Activated naive CD4-positive, alpha-beta T cell treated with anti-CD3 and anti-CD28 coated beads, Interleukin-2, amount 10 ng/mL, durations not matched to agents 7 days and 5 days (primary cell): ENCODE data around the gene MTPN.

Experiments used
- CTCF ChIA-PET: fragments of 350-600 bp; sonication (Branson Sonifier 250); formaldehyde crosslinking; loops from one replicate; lab custom pipeline; 2021; ENCODE audit warnings: antibody characterized with exemption; lab: Charles Lee
- DNase-seq: peaks from one replicate; pipeline ENCODE4 v3.0.0-alpha.2; 2020
- H3K27ac Mint-ChIP-seq: one replicate; pipeline ENCODE4 v1.8.0; 2021; ENCODE audit warnings: mild to moderate bottlenecking, moderate library complexity, mixed read lengths
- H3K27me3 Mint-ChIP-seq: one replicate; pipeline ENCODE4 v1.8.0; 2021; ENCODE audit warnings: mild to moderate bottlenecking, mixed read lengths
- H3K36me3 Mint-ChIP-seq: one replicate; pipeline ENCODE4 v1.8.0; 2021; ENCODE audit warnings: mixed read lengths
- H3K4me1 Mint-ChIP-seq: one replicate; pipeline ENCODE4 v1.8.0; 2021; ENCODE audit warnings: mixed read lengths
- H3K4me3 Mint-ChIP-seq: one replicate; pipeline ENCODE4 v1.8.0; 2021; ENCODE audit warnings: mild to moderate bottlenecking, moderate library complexity, mixed read lengths
- H3K9me3 Mint-ChIP-seq: one replicate; pipeline ENCODE4 v1.8.0; 2021; ENCODE audit warnings: mixed read lengths

MTPN gene

GRCh38 chr7:135976312-135977006 lies 700 bp downstream of the MTPN start:
- DNase-seq, result peak; percentile 63
- no peaks in the 10 kb centered on the region for H3K9me3 Mint-ChIP-seq
- H3K4me3 Mint-ChIP-seq, result peak overlapping the region; percentile 96
- no peaks in the 10 kb centered on the region for H3K27me3 Mint-ChIP-seq
- H3K27ac Mint-ChIP-seq, result peak overlapping the region; percentile 93
- CTCF ChIA-PET, result no interaction called here
- H3K36me3 Mint-ChIP-seq, result peaks cover 21% of the 10 kb centered on the region
- peaks cover 82% of the 10 kb centered on the region for H3K4me1 Mint-ChIP-seq

DNA sequence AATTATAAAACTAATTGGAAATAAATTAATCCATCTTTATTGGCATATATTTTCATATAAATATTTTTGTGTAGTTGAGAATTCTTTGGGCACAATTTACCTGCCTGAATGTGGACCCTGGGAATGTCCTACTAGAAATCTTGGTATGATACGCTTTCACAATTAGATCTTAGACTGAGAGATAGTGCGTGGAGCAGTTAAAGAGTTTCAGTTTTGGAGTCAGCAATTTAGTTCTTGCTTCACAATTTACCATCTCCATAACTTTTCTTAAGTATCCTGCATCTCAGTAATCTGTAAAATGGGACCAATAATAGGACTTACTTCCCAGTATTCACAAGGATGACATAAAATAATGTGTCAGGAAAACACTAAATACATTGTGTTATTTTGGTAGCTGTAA lies 2.0 kb downstream of the MTPN start:
- DNase-seq, result no peak
- CTCF ChIA-PET, result no interaction called here
- Mint-ChIP-seq H3K36me3 (peaks cover 24% of the 10 kb centered on the region), H3K4me1 (peaks cover 76% of the 10 kb centered on the region), H3K4me3 (peak overlapping the region; percentile 96), H3K9me3 (no peaks in the 10 kb centered on the region), H3K27me3 (no peaks in the 10 kb centered on the region), H3K27ac (no peak overlapping the region)

- no peak for DNase-seq
- Mint-ChIP-seq H3K36me3 (peaks cover 29% of the 10 kb centered on the region), H3K27ac (no peak overlapping the region), H3K4me3 (peak overlapping the region; percentile 25), H3K9me3 (no peaks in the 10 kb centered on the region), H3K27me3 (no peaks in the 10 kb centered on the region), H3K4me1 (peaks cover 75% of the 10 kb centered on the region)
- CTCF ChIA-PET, result no interaction called here
These were observed 2.5 kb downstream of the MTPN start for GRCh38 chr7:135974667-135975066.

DNA sequence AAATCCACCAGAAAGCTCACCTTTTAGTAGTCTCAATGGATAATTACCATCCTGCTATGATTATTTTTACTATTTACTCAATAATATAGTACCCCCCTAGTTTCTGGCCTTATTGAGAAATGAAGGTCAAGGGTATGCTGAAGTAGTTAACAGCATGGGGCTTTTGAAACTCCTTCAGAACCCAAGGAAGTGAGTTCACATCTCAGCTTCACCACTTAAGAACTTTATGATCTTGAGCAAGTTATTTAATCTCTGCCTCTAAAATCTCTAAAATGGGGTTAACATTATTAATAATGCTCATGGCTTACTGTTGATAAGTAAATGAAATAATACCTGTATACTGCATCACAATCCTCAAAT lies 5.8 kb downstream of the MTPN start:
- H3K4me1 Mint-ChIP-seq, result peaks cover 80% of the 10 kb centered on the region
- no peaks in the 10 kb centered on the region for H3K27me3 Mint-ChIP-seq
- CTCF ChIA-PET, result no interaction called here
- no peak for DNase-seq
- peaks cover 56% of the 10 kb centered on the region for H3K36me3 Mint-ChIP-seq
- no peak overlapping the region for H3K27ac Mint-ChIP-seq
- no peak overlapping the region for H3K4me3 Mint-ChIP-seq
- no peaks in the 10 kb centered on the region for H3K9me3 Mint-ChIP-seq

- Mint-ChIP-seq H3K36me3 (peaks cover 57% of the 10 kb centered on the region), H3K27me3 (no peaks in the 10 kb centered on the region), H3K4me3 (no peak overlapping the region), H3K4me1 (peaks cover 80% of the 10 kb centered on the region), H3K27ac (no peak overlapping the region), H3K9me3 (no peaks in the 10 kb centered on the region)
- CTCF ChIA-PET, result no interaction called here
- DNase-seq, result no peak
These were observed 6.3 kb downstream of the MTPN start for GRCh38 chr7:135970682-135971365.

- peaks cover 78% of the 10 kb centered on the region for H3K4me1 Mint-ChIP-seq
- H3K27me3 Mint-ChIP-seq, result no peaks in the 10 kb centered on the region
- DNase-seq, result no peak
- H3K27ac Mint-ChIP-seq, result no peak overlapping the region
- peaks cover 55% of the 10 kb centered on the region for H3K36me3 Mint-ChIP-seq
- no peaks in the 10 kb centered on the region for H3K9me3 Mint-ChIP-seq
- CTCF ChIA-PET, result no interaction called here
- H3K4me3 Mint-ChIP-seq, result no peak overlapping the region
These were observed 7.1 kb downstream of the MTPN start for GRCh38 chr7:135970045-135970444.

GRCh38 chr7:135966341-135967043 lies 10.7 kb downstream of the MTPN start:
- Mint-ChIP-seq H3K4me3 (no peak overlapping the region), H3K9me3 (no peaks in the 10 kb centered on the region), H3K27ac (peak overlapping the region; percentile 2), H3K27me3 (no peaks in the 10 kb centered on the region), H3K4me1 (peaks cover 63% of the 10 kb centered on the region), H3K36me3 (peaks cover 40% of the 10 kb centered on the region)
- no peak for DNase-seq
- CTCF ChIA-PET, result interaction anchor here (0.6 kb wide), 1 partner anchor 284 kb away, joined by 4 read pairs; no protein-coding TSS in a partner anchor

DNA sequence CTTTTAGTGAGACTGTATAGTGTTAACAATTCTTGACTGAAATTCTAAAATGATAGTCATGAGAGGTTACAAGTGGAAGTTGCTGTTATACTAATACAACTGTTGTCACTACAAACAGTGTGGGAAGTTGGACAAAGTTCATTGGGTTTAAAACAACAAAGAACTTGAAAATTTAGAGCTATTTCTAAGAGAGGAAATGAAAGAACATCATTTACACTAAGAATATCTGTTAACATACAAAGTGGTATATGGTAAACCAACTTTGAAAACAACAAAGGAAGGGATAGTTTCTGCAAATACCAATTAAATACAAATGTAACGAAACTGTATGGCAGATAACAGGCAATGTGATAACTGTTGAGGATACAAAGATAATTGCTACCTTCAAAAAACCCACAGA lies 11.6 kb downstream of the MTPN start:
- CTCF ChIA-PET, result no interaction called here
- Mint-ChIP-seq H3K9me3 (no peaks in the 10 kb centered on the region), H3K36me3 (peaks cover 38% of the 10 kb centered on the region), H3K27ac (no peak overlapping the region), H3K4me1 (peaks cover 57% of the 10 kb centered on the region), H3K27me3 (no peaks in the 10 kb centered on the region), H3K4me3 (no peak overlapping the region)
- no peak for DNase-seq

DNA sequence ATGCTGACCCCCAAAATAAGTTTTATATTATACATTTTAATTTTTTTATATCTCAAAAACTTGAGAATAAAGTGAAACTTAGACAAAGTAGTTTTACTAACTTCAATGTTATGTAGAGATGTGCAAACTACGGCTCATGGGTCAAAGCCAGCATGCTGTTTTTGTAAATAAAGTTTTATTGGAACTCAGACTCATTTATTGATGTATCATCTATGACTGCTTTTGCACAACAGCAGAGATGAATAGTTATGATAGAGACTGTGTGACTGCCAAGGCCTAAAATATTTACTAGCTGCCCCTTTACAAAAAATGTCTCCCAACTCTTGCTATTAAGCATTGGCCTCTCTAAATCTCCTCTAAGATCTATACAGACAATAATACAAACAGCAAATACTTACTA lies 12.4 kb downstream of the MTPN start:
- Mint-ChIP-seq H3K36me3 (peaks cover 40% of the 10 kb centered on the region), H3K4me3 (no peak overlapping the region), H3K27me3 (no peaks in the 10 kb centered on the region), H3K27ac (no peak overlapping the region), H3K9me3 (no peaks in the 10 kb centered on the region), H3K4me1 (peaks cover 53% of the 10 kb centered on the region)
- CTCF ChIA-PET, result no interaction called here
- no peak for DNase-seq

DNA sequence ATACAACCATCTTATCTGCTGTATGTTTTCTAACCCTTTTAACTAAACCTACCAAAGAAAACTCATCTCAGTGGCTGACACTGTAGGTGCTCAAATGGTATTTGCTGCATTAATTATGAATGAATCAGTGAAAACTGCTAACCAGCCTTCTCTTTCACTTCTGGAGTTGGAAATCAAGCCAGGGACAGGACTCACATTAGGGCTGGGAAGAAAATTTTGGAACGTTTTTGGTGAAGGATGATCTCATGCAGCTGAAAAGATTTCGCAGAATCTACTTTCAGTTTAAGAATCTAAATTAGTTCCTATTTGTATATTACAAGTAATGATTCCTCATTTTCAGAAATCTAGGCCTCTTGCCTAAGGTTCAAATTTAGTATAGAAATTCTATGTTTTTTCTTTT lies 12.9 kb downstream of the MTPN start:
- Mint-ChIP-seq H3K9me3 (no peaks in the 10 kb centered on the region), H3K36me3 (peaks cover 39% of the 10 kb centered on the region), H3K4me3 (no peak overlapping the region), H3K4me1 (peaks cover 53% of the 10 kb centered on the region), H3K27me3 (no peaks in the 10 kb centered on the region), H3K27ac (no peak overlapping the region)
- CTCF ChIA-PET, result interaction anchor here (1.2 kb wide), 1 partner anchor 46 kb away, joined by 4 read pairs; no protein-coding TSS in a partner anchor
- DNase-seq, result no peak

- Mint-ChIP-seq H3K4me3 (no peak overlapping the region), H3K9me3 (no peaks in the 10 kb centered on the region), H3K27ac (no peak overlapping the region), H3K27me3 (no peaks in the 10 kb centered on the region), H3K36me3 (peaks cover 31% of the 10 kb centered on the region), H3K4me1 (peaks cover 42% of the 10 kb centered on the region)
- CTCF ChIA-PET, result no interaction called here
- no peak for DNase-seq
These were observed 14.4 kb downstream of the MTPN start for GRCh38 chr7:135962802-135963201.

GRCh38 chr7:135960709-135961451 lies 16.3 kb downstream of the MTPN start:
- no peak overlapping the region for H3K27ac Mint-ChIP-seq
- H3K27me3 Mint-ChIP-seq, result no peaks in the 10 kb centered on the region
- no peak overlapping the region for H3K4me3 Mint-ChIP-seq
- no peaks in the 10 kb centered on the region for H3K9me3 Mint-ChIP-seq
- H3K36me3 Mint-ChIP-seq, result peaks cover 31% of the 10 kb centered on the region
- no peak for DNase-seq
- CTCF ChIA-PET, result no interaction called here
- H3K4me1 Mint-ChIP-seq, result peaks cover 24% of the 10 kb centered on the region

DNA sequence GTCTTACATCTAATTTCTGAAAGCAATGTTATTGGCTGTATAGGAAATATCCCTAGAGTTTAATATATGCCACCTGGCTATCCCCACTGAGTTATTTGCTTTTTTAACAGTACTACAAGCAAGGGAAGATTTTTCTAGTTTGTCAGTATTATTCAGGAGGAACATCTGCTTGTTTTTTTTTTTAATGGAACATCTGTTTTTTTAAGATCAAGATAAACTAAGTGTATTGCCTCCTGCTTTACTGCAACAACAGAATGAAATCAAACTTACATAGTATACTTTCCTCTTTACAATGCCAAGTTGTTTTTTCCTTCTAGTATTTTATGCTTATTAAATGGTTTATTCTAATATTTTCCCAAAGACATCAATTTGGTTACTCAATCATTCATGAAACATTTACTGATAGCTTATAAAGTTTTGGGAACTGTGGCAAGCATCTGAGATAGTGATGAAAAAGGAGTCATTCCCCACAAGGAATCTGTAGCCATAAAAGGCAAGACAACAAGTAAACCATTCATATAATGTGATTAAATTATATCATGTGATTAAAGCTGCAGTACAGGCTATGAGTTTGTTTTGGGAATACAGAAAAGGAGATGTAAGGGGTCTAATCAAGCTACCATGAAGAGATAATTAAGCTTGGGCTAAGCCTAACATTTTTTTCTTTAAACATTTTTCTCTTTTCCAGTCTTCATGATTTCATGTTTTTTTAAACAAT lies 17.4 kb downstream of the MTPN start:
- H3K4me1 Mint-ChIP-seq, result peaks cover 20% of the 10 kb centered on the region
- no peak overlapping the region for H3K4me3 Mint-ChIP-seq
- no peaks in the 10 kb centered on the region for H3K27me3 Mint-ChIP-seq
- no peak for DNase-seq
- H3K27ac Mint-ChIP-seq, result no peak overlapping the region
- peaks cover 33% of the 10 kb centered on the region for H3K36me3 Mint-ChIP-seq
- H3K9me3 Mint-ChIP-seq, result no peaks in the 10 kb centered on the region
- CTCF ChIA-PET, result no interaction called here

DNA sequence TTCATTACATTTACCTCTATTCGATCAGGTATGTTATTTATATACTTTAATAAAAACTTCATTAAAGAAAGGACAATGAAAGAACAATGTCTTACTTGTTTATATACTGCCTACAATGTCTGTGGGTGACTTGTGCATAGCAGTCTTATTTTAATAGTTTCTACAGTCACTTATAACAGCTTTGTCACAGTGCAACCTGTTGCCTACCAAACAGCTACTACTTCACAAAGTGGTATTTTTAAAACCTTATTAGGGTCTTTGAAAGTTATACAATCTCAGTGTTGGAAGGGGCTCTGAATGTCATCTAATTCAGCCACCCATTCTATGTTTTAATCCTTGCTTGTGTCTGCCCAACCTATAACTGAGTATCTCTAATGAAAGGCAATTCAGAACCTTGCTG lies 19.0 kb downstream of the MTPN start:
- no peak for DNase-seq
- Mint-ChIP-seq H3K27me3 (no peaks in the 10 kb centered on the region), H3K27ac (no peak overlapping the region), H3K4me3 (no peak overlapping the region), H3K9me3 (no peaks in the 10 kb centered on the region), H3K4me1 (peaks cover 15% of the 10 kb centered on the region), H3K36me3 (peaks cover 34% of the 10 kb centered on the region)
- CTCF ChIA-PET, result no interaction called here
